ENCODE data around the gene CMBL.
A peak's percentile ranks its signal among the peaks of the same experiment; 100 is the strongest.
"Not testable (repeated sequence)": the region's sequence is repeated elsewhere in the genome, so short reads cannot be mapped to it uniquely, and the experiment has no call there.

Gene CMBL

DNA sequence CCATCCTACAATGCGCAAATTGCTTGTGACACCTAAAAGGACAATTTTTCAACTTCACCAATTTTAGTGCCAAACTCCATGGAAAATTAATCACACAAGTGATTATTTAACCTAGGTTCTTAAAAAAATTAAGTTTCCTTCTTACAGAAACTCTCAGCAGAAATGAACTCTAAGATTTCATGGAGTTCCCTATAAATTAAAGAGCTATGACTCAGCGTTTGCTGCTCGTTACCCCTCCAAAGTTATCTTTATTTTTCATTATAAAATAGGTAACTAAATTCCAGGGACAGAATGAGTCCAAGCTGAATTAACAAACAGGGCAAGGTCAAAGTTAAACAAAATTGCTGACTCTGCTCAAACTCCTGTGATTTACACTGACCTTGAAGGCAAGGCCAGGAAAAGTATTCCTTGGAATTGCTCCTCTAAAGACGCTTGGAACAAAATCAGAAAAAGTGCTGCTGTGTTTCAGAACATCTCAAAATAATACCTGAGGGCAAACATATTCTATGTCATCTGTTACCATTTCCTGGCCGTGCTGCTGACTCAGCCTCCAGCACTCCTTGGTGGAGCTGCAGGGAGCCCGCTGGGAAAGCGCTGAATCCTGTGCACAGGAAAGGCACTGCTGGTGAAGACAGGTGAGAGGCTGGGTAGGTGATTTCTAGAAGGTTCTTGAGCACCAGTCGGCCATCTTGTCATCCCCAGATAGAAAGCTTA lies 2.5 kb upstream of the CMBL start:
- DNase-seq: no peak

- DNase-seq: no peak
Measured at GRCh38 chr5:10308844-10309243, 1.1 kb upstream of the CMBL start.

DNA sequence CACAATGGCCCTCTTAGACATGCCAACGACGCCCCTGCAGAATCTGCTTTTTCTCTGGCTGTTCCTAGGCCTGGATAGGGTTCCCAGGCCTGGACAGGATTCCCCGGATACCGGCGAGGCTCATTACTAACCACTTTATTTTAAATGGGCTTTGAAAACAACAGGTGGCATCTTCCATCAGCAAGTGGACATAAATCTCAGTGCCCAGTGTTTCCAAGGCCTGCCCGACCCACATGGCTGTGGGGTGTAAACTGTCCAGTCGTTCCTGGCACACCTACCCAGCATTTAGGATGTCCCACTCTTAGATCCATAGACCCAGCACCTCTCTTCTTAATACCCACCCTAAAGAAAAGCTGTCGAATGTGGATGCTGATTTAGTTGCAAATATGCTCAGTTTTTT lies 896 bp downstream of the CMBL start:
- DNase-seq: no peak

GRCh38 chr5:10306114-10306513 lies 1.6 kb downstream of the CMBL start:
- no peak for DNase-seq

DNA sequence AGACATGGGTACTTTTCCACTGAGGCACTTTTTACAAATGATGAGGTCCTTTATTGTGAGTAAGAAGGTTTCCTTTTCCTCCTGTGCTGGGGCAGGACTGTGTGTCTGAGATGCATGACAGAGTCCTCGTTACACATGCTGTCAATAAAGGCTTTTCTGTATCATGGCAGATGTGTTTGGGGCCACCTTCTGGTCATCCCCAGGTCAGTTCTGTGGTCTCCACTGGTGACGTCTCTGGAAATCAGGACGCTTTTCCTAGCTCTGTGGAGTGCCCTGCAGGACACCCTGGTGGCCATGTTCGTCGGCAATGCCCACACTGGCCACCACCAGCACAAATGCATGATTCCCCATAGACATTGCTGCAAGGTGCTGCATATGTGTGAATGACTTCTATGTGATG lies 2.8 kb downstream of the CMBL start:
- DNase-seq: no peak

- DNase-seq: no peak
Measured at GRCh38 chr5:10303699-10304170, 4.0 kb downstream of the CMBL start.

DNA sequence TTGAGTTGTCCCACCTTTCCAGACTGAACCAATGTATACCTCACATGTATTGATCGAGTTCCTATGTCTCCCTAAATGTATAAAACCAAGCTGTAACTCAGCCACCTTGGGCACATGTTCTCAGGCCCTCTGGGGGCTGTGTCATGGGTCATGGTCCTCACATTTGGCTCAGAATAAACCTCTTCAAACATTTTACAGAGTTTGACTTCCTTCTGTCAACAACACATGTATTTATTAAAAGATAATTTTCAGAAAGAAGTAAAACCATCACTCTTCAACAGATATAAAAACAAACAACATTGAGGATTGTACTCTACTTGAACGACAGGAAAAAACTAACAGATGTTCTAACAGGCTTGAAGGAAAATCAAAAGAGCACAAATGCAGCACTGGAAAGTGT lies 4.5 kb downstream of the CMBL start:
- DNase-seq: no peak

- no peak for DNase-seq
Measured at GRCh38 chr5:10301842-10302610, 5.7 kb downstream of the CMBL start.

DNA sequence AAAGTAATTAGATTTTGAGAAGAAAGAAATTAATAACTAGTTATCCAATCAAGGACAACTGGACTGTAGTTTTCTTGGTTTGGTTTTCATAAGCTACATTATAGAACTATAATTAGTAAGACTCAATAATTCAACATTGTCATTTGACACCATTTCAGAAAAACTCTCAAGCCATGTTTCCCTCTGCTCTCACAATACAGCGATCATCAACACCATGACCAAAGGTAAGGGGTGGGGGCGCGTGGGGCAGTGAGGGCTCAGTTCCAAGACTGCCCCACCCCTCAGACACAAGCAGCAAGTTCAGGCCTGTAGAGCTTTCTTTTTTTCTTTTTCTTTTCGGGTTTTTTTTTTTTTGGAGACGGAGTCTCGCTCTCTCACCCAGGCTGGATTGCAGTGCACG lies 6.4 kb downstream of the CMBL start:
- no peak for DNase-seq

DNA sequence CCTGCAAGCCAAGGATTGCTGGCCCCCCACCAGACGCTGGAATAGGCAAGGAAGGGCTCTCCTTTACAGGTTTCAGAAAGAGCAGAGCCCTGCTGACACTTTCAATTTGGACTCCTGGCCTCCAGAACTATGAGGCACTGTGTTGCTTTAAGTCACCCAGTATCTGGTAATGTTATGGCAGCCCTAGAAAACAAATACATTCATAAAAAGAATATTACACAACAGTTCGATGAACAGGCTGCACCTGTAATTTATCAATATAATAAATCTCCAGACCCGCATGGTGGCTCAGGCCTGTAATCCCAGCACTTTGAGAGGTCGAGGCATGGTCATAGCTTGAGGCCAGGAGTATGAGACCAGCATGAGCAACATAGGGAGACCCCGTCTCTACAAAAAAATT lies 7.5 kb downstream of the CMBL start:
- no peak for DNase-seq

GRCh38 chr5:10297646-10298204 lies 10.0 kb downstream of the CMBL start:
- DNase-seq: no peak

DNA sequence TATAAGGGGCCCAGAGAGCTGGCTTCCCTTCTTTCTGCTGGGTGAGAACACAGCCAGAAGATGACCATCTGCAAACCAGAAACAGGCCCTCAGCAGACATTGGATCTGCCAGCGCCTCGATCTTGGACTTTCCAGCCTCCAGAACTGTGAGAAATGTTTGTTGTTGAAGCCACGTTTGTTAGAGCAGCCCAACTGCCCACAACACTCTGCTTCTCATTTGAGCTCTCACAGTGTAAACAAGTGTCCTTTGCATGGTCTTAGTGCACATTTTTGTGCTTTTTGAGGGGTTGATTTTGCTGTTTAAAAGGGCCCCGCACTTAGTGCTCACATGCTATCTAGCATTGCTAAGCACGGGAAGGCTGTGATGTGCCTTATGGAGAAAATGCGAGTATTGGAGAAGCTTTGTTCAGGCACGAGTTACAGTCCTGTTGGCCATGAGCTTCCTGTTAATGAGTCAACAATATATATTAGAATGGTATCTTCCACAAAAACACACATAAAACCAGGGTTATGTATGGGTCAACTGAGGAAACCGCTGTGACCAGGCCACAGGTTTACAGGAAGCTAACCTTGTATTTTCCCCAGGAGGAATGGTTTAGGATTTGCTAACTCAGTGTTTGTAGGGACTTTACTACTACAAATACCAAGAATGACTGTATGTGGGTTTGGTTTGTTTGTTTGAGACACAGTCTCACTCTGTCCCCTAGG lies 11.9 kb downstream of the CMBL start:
- DNase-seq: no peak

DNA sequence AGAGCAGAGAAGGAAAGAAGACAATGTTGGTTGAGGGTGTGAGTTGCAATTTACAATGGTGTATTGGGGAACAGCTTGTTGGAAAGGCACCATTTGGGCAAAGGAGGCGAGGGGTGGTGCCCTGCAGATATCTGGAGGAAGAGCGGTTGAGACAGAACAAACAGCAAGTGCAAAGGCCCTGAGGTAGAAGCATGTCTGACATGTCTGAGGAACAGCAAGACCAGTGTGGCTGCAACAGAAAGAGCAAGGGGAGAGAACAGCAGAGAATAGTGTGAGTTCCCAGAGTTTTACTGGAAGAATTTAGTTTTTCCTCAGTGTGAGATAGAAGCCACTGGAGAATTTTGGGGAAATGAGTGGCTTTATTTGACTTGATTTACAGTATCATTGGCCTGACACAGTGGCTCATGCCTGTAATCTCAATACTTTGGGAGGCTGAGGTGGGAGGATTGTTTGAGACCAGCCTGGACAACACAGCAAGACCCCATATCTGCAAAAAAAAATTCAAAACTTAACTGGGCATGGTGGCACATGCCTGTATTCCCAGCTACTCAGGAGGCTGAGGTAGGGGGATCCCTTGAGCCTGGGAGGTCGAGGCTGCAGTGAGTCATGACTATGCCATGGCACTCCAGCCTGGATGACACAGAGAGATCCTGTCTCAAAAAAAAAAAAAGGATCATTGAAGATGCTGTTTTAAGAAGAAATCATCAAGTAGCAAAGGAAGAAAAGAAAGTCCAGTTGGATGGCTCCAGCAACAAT lies 13.6 kb downstream of the CMBL start:
- DNase-seq: no peak

DNA sequence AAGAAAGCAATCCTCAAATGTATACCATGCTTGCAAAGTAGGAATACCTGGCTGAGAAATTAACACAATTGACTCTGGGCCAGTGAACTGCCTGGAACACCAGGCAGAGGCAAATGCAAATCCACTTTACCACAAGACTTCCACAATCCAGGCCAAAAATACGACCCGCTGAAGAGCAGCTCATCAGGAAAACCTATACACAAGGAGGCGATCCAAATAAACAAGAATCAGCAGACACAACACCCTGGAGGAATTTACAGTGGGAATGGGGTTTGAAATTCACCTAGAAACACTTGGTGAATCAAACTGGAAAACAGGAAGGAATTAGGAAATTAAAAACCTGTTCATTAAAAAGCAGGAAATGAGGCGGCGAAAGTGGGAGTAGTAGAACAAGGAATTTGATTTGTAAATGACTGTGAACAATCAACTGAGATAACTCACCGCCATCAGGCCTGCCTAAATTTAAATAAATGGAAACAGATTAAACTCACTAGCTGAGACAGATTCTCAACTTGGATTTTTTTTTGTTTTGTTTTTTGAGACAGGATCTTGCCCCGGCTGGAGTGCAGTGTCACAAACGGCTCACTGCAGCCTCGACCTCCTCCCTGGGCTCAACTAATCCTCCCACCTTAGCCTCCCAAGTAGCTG lies 15.9 kb downstream of the CMBL start:
- DNase-seq: no peak

DNA sequence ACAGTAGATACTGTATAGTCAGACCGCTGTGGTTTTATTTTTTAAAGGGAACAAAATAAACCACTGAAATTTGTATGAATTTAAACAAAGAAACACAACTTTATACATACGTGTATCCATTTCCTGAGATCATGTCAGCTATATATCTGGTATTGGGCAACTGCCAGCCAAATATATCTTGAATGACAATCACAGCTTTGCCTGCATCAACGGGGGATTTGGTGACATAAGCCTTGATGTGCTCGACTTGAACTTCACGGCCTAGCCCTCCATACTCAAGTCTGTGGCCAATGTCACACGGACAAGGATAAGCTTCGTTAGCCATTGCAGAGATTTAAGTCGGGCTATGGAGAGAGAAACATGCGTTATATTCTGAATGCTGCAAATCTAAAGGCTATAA lies 17.3 kb downstream of the CMBL start:
- no peak for DNase-seq

DNA sequence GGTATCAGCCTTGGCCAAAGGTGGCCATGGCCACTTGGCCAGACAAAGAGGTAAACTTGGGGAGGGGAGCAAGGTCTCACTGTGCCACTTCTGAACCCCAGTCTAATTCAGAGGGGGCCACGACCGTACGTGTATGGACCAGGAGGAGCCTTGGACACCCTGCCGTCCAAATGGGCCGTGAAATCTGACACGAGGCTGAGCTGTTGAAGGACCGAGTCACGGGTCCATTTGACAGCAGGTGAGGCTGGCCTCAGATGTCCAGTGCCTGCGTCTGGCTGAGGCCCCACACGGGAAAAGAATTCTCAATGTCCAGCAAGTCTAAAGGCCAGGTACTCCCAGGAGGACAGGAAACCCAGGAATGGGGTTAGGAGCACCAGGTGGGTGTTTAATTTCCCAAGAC lies 17.7 kb downstream of the CMBL start:
- no peak for DNase-seq

DNA sequence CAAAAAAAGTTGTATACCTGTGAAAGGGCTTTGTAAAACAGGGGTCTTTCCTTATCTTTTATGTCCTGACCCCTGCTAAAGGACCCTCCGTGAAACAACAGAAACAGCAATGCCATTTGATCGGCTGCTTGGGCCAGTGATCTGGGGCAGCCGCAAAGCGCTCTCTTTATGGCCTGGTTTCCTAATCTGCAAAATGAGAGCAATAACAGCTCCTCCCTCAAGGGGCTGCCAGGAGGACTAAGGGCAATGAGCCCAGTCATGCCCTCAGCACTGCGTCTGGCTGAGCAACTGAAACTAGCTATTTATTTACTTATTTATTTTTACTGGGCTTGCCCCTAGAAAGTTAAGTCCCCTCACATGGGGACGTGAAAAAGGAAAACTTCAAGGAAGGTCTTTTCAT lies 18.3 kb downstream of the CMBL start:
- DNase-seq: peak; percentile 49

DNA sequence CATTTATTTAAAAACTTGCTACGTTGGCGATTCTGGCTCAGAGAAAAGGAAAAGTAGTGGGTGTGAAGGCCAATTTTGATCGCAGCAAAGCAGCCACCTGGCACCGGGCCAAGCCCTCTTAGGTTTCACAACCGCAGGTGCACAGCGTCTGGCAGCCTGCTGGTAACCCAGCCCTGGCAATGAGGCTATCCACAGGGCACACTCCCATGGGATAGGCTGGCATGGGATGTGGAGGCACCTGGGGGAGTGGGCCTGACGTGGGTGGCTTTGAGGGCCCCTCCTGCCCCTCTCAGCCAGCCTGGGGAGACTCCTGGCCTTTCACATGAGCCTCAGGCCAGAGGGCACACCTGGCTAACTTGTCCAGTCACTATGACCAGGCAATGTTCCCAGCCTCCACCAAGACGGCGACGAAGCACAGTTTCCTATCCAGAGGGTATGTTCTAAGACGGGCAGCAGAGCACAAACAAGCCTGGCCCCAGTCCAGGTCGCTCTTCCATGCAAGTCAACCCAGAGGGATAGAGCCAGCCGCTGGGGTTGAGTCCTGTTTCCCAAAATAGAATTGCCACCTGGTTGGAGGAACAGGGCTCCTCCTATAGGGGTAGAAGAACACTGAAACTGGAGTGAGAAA lies 19.0 kb downstream of the CMBL start:
- peak; percentile 94 for DNase-seq

GRCh38 chr5:10286862-10287227 lies 20.9 kb downstream of the CMBL start:
- DNase-seq: peak; percentile 79

GRCh38 chr5:10286162-10286861 lies 21.4 kb downstream of the CMBL start:
- DNase-seq: peak; percentile 87

DNA sequence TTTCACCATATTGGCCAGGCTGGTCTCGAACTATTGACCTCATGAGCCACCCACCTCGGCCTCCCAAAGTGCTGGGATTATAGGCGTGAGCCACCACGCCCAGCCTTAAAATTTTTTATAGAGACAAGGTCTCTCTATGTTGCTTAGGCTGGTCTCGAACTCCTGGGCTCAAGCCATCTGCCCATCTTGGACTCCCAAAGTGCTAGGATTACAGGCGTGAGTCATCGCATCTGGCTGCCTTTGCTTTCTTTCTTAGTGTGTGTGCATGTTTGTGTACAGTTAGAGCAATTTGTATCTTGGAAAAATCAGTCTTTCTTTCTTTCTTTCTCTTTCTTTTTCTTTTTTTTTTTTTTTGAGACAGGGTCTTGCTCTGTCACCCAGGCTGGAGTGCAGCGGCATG lies 22.3 kb downstream of the CMBL start:
- DNase-seq: not testable (repeated sequence)
